SU-DHL-6 (cell line): ENCODE results near the gene TM4SF1.

Experiments
- H2AFZ ChIP-seq: fragments of 200-600 bp; sonication (generic); 2 replicates; pipeline ENCODE4 v1.6.1; 2014; ENCODE audit warnings: low read depth, mild to moderate bottlenecking, moderate library complexity, mixed read lengths, antibody characterized with exemption, low read length; ENCODE audit not compliant: severe bottlenecking
- H3F3A ChIP-seq: fragments of 200-600 bp; shearing (Covaris generic); 2 replicates; pipeline ENCODE4 v1.6.0; 2016; ENCODE audit warnings: antibody characterized with exemption, mild to moderate bottlenecking; ENCODE audit not compliant: insufficient read depth
- H3K27ac ChIP-seq: fragments of 200-600 bp; sonication (generic); 2 replicates; pipeline ENCODE4 v1.5.1; 2016; ENCODE audit warnings: low read depth, mild to moderate bottlenecking, low read length, moderate library complexity, mixed read lengths
- H3K27me3 ChIP-seq: fragments of 200-600 bp; sonication (generic), shearing (Covaris generic); 2 replicates; pipeline ENCODE4 v1.6.0; 2014; ENCODE audit warnings: mild to moderate bottlenecking, low read length
- H3K36me3 ChIP-seq: fragments of 200-600 bp; sonication (generic); 2 replicates; pipeline ENCODE4 v1.6.1; 2014; ENCODE audit warnings: mild to moderate bottlenecking, low read length, mixed read lengths
- H3K4me2 ChIP-seq: fragments of 300-600, 200-600 bp; shearing (Covaris generic), sonication (generic); 2 replicates; pipeline ENCODE4 v1.6.0; 2014; ENCODE audit warnings: low read length, low read depth, mild to moderate bottlenecking; ENCODE audit not compliant: poor library complexity, severe bottlenecking
- H3K4me3 ChIP-seq: fragments of 200-600 bp; sonication (generic); 2 replicates; pipeline ENCODE4 v1.5.1; 2014; ENCODE audit warnings: antibody characterized with exemption, low read length, mild to moderate bottlenecking, mixed read lengths; ENCODE audit not compliant: insufficient read depth, poor library complexity, severe bottlenecking
- H3K79me2 ChIP-seq: fragments of 200-600 bp; sonication (generic); 2 replicates; pipeline ENCODE4 v1.6.1; 2014; ENCODE audit warnings: mild to moderate bottlenecking, low read length, moderate library complexity; ENCODE audit not compliant: insufficient read depth
- H3K9ac ChIP-seq: fragments of 200-600 bp; sonication (generic); 2 replicates; pipeline ENCODE4 v1.7.0; 2014; ENCODE audit warnings: mild to moderate bottlenecking, low read length
- H3K9me2 ChIP-seq: fragments of 200-600 bp; sonication (generic); replicated peaks from 2 replicates; pipeline ENCODE4 v1.6.1; 2014; ENCODE audit warnings: low read length; ENCODE audit not compliant: insufficient read depth
- H3K9me3 ChIP-seq: fragments of 200-600 bp; sonication (generic); 2 replicates; pipeline ENCODE4 v1.6.1; 2014; ENCODE audit warnings: low read length, mixed read lengths; ENCODE audit not compliant: insufficient read depth
- H4K20me1 ChIP-seq: fragments of 200-600 bp; sonication (generic); 2 replicates; pipeline ENCODE4 v1.6.1; 2014; ENCODE audit warnings: low read depth, mild to moderate bottlenecking, antibody characterized with exemption, low read length, moderate library complexity, mixed read lengths
- CTCF ChIP-seq: fragments of 200-600 bp; sonication (generic); IDR thresholded peaks from one replicate; pipeline ENCODE4 v1.5.1; 2017; ENCODE audit warnings: antibody characterized with exemption, mild to moderate bottlenecking, low read length, moderate library complexity; ENCODE audit not compliant: insufficient read depth, poor library complexity, severe bottlenecking
- EZH2phosphoT487 ChIP-seq: fragments of 200-600 bp; sonication (generic), shearing (Covaris generic); conservative IDR thresholded peaks from 2 replicates; pipeline ENCODE4 v1.6.1; 2018; ENCODE audit warnings: mild to moderate bottlenecking, antibody characterized with exemption, low read length, moderate library complexity, mixed read lengths

Gene TM4SF1

DNA sequence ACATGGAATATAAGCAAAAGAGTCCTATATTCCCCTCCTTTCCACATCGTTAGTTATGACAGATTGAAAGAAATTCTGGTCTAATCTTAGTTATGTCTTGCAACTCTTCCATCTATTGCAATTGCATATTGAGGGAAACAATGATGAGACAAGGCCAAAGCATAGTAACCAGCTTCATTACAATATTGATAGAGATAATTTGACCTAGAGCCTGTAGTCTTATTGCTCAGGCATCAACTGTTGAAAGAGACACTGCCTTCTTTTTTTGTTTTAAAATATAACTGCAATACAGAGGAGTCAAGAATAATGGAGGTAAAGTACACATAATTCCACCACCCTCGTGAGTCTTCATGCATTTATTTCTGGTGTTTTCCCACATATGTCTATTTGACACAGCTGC is 46.1 kb downstream of the TM4SF1 start:
- Histone ChIP-seq H2AFZ (no peak overlapping the region), H3F3A (no peaks in the 10 kb centered on the region), H3K9ac (no peak overlapping the region), H3K4me2 (no peak overlapping the region), H3K36me3 (no peaks in the 10 kb centered on the region), H3K9me3 (no peaks in the 10 kb centered on the region), H4K20me1 (no peaks in the 10 kb centered on the region; the same call in 1 of the 2 replicates), H3K27ac (no peak overlapping the region), H3K27me3 (no peaks in the 10 kb centered on the region), H3K9me2 (no peaks in the 10 kb centered on the region), H3K79me2 (no peaks in the 10 kb centered on the region), H3K4me3 (no peak overlapping the region)
- TF ChIP-seq CTCF (no peak), EZH2phosphoT487 (no peak)

GRCh38 chr3:149330609-149331331 is 46.7 kb downstream of the TM4SF1 start:
- Histone ChIP-seq H3K27me3 (no peaks in the 10 kb centered on the region), H3K36me3 (no peaks in the 10 kb centered on the region), H2AFZ (no peak overlapping the region), H4K20me1 (no peaks in the 10 kb centered on the region; the same call in 1 of the 2 replicates), H3F3A (no peaks in the 10 kb centered on the region), H3K9ac (no peak overlapping the region), H3K9me3 (no peaks in the 10 kb centered on the region), H3K4me3 (no peak overlapping the region), H3K9me2 (no peaks in the 10 kb centered on the region), H3K4me2 (no peak overlapping the region), H3K79me2 (no peaks in the 10 kb centered on the region), H3K27ac (no peak overlapping the region)
- TF ChIP-seq EZH2phosphoT487: no peak
- TF ChIP-seq CTCF: no peak

GRCh38 chr3:149327156-149327555 is 50.3 kb downstream of the TM4SF1 start:
- Histone ChIP-seq H3K4me2 (no peak overlapping the region), H3K27ac (no peak overlapping the region), H3K9ac (no peak overlapping the region), H3K36me3 (no peaks in the 10 kb centered on the region), H3K79me2 (no peaks in the 10 kb centered on the region), H3K27me3 (no peaks in the 10 kb centered on the region), H4K20me1 (no peaks in the 10 kb centered on the region; the same call in 1 of the 2 replicates), H2AFZ (no peak overlapping the region), H3F3A (no peaks in the 10 kb centered on the region), H3K4me3 (no peak overlapping the region), H3K9me3 (no peaks in the 10 kb centered on the region), H3K9me2 (no peaks in the 10 kb centered on the region)
- TF ChIP-seq CTCF (no peak), EZH2phosphoT487 (no peak)
